SU-DHL-6 (cell line): Measurements from ENCODE around the gene NCDN.

Source experiments
- CTCF ChIP-seq: fragments of 200-600 bp; sonication (generic); IDR thresholded peaks from one replicate; pipeline ENCODE4 v1.5.1; 2017; ENCODE audit warnings: antibody characterized with exemption, mild to moderate bottlenecking, low read length, moderate library complexity; ENCODE audit not compliant: insufficient read depth, poor library complexity, severe bottlenecking
- EZH2phosphoT487 ChIP-seq: fragments of 200-600 bp; sonication (generic), shearing (Covaris generic); conservative IDR thresholded peaks from 2 replicates; pipeline ENCODE4 v1.6.1; 2018; ENCODE audit warnings: mild to moderate bottlenecking, antibody characterized with exemption, low read length, moderate library complexity, mixed read lengths

GRCh38 chr1:35507947-35508346, 49.7 kb upstream of the NCDN start:
- TF ChIP-seq CTCF (no peak), EZH2phosphoT487 (no peak)
